Measurements from ENCODE around the gene CAPNS1.

Gene CAPNS1

DNA sequence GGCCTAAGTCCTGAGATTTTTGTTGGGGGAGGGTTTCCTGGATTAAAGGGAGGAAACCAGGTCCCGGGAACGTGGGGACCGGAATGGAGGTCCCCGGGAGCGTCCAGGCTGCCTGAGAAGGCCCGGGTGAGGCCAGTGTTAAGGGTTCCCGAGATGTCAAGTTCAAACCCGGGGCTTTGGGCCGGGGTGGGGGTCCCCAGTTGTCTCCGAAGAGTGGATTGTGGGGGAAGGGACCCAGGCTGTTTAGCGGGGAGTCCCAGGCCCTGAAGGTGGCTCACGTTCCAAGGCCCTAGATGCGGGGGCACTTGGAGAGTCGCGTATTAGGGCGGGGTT lies 12.1 kb downstream of the CAPNS1 start:
- TF ChIP-seq GABPA (IDR thresholded peaks at IDR 0.05; ENCODE audit: low read depth): no peak
- TF ChIP-seq SPI1 (IDR thresholded peaks at IDR 0.05; ENCODE audit: borderline replicate concordance, low read depth): no peak
- TF ChIP-seq, protein P1, sequence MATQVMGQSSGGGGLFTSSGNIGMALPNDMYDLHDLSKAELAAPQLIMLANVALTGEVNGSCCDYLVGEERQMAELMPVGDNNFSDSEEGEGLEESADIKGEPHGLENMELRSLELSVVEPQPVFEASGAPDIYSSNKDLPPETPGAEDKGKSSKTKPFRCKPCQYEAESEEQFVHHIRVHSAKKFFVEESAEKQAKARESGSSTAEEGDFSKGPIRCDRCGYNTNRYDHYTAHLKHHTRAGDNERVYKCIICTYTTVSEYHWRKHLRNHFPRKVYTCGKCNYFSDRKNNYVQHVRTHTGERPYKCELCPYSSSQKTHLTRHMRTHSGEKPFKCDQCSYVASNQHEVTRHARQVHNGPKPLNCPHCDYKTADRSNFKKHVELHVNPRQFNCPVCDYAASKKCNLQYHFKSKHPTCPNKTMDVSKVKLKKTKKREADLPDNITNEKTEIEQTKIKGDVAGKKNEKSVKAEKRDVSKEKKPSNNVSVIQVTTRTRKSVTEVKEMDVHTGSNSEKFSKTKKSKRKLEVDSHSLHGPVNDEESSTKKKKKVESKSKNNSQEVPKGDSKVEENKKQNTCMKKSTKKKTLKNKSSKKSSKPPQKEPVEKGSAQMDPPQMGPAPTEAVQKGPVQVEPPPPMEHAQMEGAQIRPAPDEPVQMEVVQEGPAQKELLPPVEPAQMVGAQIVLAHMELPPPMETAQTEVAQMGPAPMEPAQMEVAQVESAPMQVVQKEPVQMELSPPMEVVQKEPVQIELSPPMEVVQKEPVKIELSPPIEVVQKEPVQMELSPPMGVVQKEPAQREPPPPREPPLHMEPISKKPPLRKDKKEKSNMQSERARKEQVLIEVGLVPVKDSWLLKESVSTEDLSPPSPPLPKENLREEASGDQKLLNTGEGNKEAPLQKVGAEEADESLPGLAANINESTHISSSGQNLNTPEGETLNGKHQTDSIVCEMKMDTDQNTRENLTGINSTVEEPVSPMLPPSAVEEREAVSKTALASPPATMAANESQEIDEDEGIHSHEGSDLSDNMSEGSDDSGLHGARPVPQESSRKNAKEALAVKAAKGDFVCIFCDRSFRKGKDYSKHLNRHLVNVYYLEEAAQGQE (IDR thresholded peaks at IDR 0.05; ENCODE audit: insufficient replicate concordance, low read depth): no peak
- TF ChIP-seq, protein P2, sequence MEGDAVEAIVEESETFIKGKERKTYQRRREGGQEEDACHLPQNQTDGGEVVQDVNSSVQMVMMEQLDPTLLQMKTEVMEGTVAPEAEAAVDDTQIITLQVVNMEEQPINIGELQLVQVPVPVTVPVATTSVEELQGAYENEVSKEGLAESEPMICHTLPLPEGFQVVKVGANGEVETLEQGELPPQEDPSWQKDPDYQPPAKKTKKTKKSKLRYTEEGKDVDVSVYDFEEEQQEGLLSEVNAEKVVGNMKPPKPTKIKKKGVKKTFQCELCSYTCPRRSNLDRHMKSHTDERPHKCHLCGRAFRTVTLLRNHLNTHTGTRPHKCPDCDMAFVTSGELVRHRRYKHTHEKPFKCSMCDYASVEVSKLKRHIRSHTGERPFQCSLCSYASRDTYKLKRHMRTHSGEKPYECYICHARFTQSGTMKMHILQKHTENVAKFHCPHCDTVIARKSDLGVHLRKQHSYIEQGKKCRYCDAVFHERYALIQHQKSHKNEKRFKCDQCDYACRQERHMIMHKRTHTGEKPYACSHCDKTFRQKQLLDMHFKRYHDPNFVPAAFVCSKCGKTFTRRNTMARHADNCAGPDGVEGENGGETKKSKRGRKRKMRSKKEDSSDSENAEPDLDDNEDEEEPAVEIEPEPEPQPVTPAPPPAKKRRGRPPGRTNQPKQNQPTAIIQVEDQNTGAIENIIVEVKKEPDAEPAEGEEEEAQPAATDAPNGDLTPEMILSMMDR (IDR thresholded peaks at IDR 0.05; ENCODE audit: insufficient read depth, low read length): no peak
- no peak for TF ChIP-seq POLR2AphosphoS5 (IDR thresholded peaks at IDR 0.05; ENCODE audit: low read depth)
- Histone ChIP-seq H3K27ac (replicated peaks) (no peak overlapping the region), H3K4me3 (replicated peaks; ENCODE audit: insufficient read depth, low read length) (no peak overlapping the region), H3K27me3 (ENCODE audit: insufficient read depth, poor library complexity, severe bottlenecking) (no peaks in the 10 kb centered on the region)
- DNase-seq (ENCODE audit: low read depth in 1 of 2, low spot score in 1 of 2): no peak

DNA sequence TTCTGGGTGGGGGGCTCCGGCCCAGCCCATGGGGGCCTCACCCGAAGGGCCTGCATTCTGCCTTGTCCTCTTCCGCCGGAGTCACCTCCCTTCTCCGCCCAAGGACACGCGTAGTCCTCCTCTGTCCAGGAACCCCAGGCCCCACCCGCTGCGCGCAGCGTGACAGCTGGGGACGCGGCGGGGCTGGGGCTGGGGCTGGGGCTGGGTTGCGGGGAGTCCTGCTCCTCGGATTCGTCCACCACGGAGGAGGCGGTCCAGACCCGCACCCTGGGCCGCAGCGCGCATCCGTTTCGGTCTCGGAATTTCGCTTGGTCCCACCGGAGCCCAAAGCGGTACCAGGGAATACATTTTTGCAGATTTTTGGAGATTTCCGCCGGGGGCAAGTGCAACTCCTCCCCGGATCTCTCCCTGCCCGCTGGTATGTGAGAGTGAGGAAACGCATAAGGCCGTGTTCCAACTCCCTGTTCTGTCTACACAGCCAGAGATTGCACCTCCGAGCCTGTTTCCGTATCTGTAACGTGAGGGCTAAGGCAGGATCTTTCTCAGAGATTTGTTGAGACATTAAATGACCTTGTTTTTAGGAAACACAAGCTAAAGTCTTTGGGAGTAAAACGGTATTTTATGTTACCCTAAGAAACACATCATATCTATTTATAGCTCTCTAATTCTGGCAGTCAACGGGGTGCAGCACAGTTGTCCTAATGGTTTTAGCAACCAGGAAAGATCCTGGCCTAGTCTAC lies 12.7 kb downstream of the CAPNS1 start, which contains the start of gene COX7A1:
TSS of gene COX7A1 (minus strand) at position 96 of the 740 bp plus-strand sequence. CDS start at position 56, 40 bp downstream.
- TF ChIP-seq POLR2AphosphoS5 (IDR thresholded peaks at IDR 0.05; ENCODE audit: low read depth) (no peak), SPI1 (IDR thresholded peaks at IDR 0.05; ENCODE audit: borderline replicate concordance, low read depth) (no peak), GABPA (IDR thresholded peaks at IDR 0.05; ENCODE audit: low read depth) (no peak)
- TF ChIP-seq, protein P1 (IDR thresholded peaks at IDR 0.05; ENCODE audit: insufficient replicate concordance, low read depth): no peak
- TF ChIP-seq, protein P2 (IDR thresholded peaks at IDR 0.05; ENCODE audit: insufficient read depth, low read length): no peak
- H3K27ac ChIP-seq (replicated peaks): no peak within 1 kb of the TSS
- no peak within 1 kb of the TSS for H3K4me3 ChIP-seq (replicated peaks; ENCODE audit: insufficient read depth, low read length)
- no peak for DNase-seq (ENCODE audit: low read depth in 1 of 2, low spot score in 1 of 2)
- no peaks in the 10 kb centered on the region for H3K27me3 ChIP-seq (ENCODE audit: insufficient read depth, poor library complexity, severe bottlenecking)

DNA sequence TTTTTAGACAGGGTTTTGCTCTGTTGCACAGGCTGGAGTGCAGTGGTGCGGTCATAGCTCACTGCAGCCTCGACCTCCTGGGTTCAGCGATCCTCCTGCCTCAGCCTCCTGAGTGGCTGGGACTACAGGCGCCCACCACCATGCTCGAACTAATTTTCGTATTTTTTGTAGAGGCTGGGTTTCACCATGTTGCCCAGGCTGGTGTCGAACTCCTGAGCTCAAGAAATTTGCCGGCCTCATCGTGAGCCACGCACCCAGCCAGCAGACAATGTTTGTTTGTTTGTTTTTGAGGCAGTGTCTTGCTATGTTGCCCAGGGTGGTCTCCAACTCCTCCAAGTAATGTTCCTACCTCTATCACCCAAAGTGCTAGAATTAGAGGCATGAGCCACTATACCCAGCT lies 13.3 kb downstream of the CAPNS1 start:
- H3K27ac ChIP-seq (replicated peaks): no peak overlapping the region
- no peak for DNase-seq (ENCODE audit: low read depth in 1 of 2, low spot score in 1 of 2)
- H3K27me3 ChIP-seq (ENCODE audit: insufficient read depth, poor library complexity, severe bottlenecking): no peaks in the 10 kb centered on the region
- H3K4me3 ChIP-seq (replicated peaks; ENCODE audit: insufficient read depth, low read length): no peak overlapping the region
- no peak for TF ChIP-seq SPI1 (IDR thresholded peaks at IDR 0.05; ENCODE audit: borderline replicate concordance, low read depth)
- TF ChIP-seq, protein P1 (IDR thresholded peaks at IDR 0.05; ENCODE audit: insufficient replicate concordance, low read depth): no peak

All from HL-60 (cell line).